ENCODE data around the gene C1RL.

C1RL gene, protein sequence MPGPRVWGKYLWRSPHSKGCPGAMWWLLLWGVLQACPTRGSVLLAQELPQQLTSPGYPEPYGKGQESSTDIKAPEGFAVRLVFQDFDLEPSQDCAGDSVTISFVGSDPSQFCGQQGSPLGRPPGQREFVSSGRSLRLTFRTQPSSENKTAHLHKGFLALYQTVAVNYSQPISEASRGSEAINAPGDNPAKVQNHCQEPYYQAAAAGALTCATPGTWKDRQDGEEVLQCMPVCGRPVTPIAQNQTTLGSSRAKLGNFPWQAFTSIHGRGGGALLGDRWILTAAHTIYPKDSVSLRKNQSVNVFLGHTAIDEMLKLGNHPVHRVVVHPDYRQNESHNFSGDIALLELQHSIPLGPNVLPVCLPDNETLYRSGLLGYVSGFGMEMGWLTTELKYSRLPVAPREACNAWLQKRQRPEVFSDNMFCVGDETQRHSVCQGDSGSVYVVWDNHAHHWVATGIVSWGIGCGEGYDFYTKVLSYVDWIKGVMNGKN

DNA sequence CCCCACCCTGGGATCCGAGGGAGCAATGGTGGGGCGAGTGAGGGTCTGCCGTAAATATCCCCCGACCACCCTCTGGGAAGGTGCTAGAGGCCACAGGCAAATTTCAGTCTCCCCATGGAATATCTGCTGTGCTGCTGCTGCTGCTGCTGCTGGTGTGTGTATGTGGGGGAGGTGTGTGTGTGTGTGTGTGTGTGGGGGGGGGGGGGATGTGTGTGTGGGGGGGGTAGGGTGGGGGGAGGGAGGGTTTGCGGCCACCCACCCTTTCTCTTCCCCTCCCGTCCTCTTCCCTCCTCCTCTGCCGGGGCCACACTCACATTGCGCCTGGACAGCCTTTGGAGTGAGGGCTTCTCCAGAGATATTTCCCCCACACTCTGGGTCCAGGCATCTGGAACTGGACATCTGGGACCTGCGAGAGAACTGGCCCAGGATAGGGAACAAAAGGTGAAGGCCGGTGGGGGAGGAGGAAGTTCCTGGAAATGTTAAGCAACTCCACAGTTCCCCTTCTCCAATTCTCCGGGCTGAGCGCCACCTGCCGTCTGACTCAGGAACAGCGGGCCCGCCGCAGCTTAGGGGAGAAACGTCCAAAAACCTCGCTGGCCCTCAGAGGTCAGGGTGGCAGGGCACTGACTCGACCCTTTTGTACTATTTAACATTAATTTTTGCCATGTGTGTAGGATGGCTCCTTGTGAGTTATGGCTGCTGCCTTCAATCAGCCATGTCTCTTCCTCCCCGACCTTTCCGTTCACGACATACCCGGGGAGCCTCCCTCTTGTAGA, at the start of gene C1RL:
Gene C1RL (minus strand): TSS at position 419 of the 776 bp plus-strand sequence. CDS start 34 bp downstream, at position 385.
- DNase-seq, result peak; percentile 76

DNA sequence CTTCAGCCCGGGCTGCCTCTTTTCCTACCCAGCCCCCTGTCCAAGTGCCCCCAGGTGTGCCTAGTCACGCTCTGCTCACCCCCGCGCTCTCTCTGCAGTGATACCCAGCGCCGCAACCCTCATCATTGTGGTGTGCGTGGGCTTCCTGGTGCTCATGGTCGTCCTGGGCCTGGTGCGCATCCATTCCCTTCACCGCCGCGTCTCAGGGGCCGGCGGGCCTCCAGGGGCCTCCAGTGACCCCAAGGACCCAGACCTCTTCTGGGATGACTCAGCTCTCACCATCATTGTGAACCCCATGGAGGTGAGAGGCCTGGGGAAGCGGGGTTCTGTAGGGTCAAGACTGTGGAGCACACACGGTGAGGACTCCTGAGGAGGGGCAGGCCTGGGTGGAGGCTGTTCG, 48.4 kb upstream of the C1RL start:
- no peak for DNase-seq

DNA sequence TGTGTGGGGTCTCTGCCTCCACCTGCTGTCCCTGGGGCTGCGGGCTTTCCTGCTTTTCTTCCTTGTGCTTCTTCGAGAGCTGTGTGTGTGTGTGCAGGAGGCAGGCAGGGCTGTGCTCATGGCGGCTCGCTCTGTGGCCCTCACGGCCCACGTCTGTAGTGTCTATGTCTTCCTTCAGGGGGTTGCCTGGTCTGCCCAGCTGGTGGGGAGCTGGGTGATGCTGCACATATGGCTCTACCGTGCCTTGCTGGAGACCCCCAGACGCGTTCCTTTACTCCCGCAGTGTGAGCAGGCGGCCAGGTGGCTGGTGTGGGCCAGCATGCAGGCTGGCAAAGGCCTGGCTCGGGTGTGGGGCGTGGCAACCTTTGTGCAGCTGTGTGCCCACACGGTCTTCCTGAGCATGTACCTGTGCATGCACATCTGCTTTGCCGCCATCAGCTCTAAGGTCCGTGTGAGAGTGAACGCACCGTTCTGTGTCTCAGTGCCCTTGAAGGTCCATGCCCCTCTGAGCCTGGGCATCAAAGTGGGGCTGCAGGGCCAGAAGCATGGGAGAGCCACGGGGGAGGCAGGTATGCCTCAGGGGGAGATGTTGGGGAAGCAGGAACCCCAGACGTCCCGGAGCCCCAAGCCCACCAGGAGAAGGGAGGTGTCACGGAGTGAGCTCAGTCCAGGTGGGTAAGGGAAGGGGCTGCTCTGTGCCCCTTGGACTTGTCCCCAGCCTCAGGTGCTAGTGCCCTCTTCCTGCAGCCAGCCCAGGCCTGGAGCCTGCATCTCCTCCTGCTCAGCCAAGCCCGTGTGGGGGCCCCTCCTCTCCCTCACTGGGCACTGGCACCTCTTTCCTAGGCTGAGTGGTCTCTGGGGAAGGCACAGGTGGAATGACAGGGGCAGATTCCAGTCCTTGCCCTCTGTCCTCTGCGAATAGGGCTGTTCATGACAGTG, 47.5 kb upstream of the C1RL start:
- DNase-seq, result no peak

DNA sequence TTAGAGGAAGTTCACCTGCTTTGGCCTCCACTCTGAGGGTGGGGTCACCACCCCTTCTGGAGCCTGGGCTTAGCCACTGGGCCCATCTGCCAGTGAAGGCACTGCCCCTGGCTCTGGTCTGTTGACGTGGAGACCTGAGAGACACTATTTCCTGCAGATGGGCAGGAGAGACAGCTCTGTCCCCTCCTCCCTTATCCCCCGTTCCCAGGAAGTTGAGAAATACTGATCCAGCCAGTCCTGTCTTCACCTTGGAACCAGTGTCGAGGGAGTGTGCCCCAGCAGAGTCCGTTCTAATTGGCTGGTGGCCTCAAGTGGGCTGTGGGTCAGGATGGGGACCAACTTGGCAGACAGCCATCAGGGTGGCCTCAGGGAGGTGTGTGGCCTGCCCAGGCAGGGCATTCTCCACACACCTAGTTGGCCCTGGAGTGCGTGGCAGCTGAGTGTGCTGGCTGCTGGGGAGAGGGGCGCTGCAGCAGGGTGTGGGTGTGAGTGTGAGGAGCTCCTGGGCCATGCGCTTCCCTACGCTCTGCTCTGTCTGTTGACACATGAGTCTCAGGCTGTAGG, 46.5 kb upstream of the C1RL start:
- DNase-seq, result no peak

DNA sequence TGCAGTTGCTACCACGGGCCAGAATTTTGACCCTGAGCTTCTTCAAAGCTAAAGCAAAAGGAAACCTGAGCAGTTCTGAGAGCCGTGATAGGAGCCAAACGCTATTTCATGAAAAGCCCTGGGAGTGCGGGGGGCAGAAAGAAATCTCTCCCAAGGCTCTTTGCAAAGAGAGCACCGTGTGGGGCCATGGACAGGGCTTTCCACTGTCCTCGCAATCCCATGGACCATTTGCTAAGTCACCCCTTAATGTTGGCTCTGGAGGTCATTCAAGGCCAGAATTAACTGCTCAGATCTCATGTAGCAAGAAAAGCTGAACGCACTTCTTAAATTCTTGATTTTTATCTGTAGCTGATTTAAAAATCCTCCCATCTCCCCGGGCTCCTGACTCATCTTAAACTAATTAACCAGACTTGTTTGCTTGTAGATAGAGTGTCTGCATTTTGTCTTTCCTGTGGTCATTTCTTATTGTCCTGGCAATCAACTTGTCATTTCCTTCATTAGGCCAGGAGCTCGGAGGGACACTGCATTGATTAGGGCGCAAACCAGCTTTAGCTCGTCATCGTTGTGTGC, 46.0 kb upstream of the C1RL start:
- no peak for DNase-seq

DNA sequence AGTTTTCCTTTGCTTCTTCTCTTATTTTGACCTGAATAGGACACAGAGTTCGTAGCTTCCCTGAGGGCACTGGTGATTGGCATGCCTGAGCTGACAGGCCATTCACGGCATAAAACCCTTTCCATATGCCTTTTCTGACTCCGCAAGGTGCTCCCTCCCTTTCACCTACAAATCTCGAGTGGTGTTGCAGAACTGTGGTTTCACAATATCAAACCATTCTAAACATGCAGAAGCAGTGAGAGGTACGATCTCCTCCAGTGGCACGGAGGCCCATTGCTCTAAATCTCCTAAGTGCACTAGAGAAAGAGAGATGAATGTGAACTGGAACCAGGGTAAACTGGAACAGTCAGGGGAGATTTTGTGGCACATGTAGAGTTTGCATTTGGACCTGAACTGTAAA, 45.0 kb upstream of the C1RL start:
- no peak for DNase-seq

DNA sequence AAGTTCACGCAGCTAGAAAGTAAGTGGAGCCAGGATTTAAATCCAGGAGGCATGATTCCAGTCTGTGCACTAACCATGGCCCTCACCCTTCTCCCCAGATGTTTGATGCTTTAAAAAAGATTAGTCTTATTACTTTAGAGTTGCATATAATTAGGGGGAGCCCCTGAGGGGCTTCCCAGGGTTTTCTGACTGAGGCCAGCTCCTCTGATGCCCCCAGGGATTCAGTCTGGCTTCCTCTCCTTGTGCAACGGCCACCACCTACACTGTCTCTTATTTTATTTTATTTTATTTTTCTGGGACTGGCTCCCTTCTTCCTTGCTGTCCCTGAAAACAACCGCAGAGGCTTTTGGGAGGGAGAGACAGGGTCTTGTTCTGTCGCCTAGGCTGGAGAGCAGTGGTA, 43.8 kb upstream of the C1RL start:
- DNase-seq, result no peak

DNA sequence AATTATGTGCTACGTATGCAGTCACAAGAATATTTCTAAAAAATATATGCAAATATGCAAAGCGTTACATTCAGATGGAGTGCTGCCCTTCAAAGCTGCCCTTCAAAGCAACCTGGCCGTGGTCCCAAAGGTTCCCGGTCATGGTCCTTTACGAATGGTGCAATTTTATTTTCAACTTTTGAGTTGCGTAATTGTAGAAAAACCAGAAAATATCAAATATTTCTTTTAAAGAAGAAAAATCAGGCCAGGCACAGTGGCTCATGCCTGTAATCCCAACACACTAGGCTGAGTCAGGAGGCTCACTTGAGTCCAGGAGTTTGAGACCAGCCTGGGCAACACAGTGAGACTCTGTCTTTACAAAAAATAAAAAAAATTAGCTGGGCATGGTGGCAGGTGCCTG, 42.5 kb upstream of the C1RL start:
- DNase-seq, result no peak

DNA sequence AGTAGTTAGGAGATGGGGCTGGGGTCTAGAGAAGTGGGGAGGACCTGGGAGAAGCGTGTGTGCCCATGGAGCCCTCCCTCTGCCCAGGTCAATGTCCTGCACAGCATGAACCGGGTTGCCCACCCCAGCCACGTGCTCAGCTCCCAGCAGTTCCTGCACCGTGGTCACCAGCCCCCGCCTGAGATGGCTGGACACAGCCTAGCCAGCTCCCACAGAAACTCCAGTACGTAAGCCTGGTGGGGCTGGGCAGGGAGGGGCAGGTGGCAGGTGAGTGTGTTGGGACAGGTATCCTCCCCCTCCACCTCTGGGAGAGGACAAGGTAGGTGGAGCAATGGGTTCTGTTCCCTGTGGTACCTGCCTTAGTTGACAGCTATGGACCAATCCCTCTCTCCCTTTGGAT, 41.8 kb upstream of the C1RL start:
- DNase-seq, result no peak

DNA sequence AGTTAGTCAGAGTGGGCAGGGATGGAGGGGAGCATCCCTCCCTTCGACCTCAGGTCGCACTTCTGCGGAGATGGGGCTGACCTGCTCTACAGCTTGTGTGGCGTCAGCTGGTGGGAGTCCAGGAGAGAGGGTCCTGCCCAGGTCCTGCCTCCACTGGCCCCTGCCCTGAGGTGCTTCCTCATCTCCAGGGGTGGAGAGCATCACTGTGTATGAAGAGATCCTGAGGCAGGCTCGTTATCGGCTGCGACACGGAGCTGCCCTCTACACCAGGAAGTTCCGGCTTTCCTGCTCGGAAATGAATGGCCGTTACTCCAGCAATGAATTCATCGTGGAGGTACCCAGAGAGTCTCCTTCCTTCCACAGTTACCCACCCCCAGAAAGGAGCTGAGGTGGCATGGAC, 41.3 kb upstream of the C1RL start:
- DNase-seq, result no peak

DNA sequence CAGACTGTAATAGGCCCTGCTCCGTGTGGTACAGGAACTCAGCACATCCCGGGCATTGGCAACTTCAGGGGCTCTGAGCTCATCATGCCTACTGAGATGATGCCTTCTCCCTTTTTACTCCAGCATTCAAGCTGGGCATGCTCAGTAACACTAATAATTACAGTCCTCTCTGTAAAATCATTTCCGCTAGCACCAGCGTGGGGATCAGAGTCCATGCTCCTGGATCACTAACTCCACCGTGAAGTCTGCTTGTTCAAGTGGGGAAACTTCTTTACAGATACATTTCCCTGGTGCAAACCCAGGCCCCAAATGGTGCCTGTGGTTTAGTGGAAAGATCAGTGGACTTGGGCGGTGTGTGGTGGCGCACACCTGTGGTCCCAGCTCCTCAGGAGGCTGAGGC, 37.9 kb upstream of the C1RL start:
- no peak for DNase-seq

DNA sequence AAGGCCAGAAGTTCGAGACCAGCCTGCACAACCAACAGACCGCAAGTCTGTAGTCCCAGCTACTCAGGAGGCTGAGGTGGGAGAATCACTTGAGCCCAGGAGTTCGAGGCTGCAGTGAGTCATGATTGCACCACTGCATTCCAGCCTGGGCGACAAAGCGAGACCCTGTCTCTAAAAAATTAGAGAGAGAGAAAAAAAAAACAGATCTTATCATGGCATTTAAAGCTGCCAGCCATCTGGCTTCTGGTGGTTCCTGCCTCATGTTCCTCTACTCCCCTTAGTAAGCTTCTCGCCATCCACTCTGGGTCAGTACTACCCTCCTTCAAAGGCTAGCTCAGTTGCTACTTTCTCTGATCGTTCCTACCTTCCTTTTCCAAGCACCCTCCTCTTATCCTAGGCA, 37.2 kb upstream of the C1RL start:
- DNase-seq, result no peak

DNA sequence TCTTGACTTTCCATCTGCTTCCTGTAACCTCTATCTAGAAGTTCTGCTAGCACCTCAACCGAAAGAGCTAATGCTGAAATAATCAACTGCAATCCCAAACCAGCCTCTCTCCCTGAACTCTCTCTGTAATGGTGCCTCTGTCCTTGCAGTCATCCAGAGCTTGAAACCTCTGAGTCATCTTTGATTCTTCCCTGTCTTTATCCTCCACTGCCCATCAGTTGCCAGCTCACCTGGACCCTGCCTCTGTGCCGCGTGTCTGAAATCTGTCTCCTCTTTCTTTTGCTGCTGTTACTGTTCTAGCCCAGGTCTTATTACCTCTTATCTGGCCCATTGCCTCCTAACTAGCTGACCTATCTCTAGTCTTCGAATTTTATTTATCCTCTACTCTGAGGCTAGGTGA, 36.7 kb upstream of the C1RL start:
- no peak for DNase-seq

DNA sequence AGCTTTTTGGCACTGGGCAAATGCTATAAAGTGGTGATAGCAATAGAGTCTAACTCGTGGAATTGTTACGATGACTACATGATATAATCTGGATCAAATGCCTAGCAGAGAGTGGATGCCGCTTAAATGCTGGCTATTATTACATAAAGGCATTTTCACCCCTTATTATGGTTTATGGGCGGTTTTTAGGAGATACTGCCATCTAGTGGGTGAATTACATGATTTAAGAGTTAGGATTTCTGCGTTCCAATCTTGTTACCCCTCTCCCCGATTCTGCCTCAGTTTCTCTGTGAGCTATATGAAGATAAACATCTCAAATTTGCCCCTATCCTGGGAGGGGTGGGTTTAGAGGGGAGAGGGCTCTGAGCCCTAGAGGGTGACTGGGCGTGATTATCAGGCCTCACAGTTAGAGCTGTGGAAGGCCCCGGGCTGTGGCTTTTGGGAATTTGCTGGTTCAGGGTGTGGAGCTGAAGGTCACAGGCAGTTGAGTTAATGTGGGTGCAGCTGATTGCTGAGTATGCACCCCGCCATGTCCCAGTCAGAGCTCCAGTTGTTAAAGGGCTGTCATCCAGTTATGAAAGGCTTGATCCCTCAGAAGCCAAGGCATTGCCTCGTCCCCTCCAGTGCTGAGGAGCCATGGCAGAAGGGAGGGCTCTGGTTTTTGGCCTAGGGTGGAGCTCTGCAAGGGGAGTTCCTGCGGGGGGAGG, 35.6 kb upstream of the C1RL start:
- DNase-seq, result peak; percentile 2

DNA sequence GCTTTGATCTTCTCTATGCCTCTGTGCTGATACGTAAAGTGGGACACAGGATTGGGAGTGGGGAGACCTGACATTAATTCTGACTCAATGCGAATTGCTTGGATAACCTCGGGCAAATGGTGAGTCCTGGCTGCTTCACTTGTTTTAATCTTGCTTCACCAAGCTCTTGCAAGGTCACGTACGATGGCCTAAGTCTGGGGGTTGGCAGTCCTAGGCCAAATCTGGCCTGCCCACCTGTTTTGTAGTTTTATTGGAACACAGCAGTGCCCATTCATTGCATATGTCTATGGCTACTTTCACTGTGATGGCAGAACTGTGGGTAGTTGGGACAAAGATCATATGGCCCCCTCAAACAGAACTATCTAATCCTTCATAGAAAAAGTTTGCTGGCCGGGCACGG, 34.5 kb upstream of the C1RL start:
- DNase-seq, result no peak

DNA sequence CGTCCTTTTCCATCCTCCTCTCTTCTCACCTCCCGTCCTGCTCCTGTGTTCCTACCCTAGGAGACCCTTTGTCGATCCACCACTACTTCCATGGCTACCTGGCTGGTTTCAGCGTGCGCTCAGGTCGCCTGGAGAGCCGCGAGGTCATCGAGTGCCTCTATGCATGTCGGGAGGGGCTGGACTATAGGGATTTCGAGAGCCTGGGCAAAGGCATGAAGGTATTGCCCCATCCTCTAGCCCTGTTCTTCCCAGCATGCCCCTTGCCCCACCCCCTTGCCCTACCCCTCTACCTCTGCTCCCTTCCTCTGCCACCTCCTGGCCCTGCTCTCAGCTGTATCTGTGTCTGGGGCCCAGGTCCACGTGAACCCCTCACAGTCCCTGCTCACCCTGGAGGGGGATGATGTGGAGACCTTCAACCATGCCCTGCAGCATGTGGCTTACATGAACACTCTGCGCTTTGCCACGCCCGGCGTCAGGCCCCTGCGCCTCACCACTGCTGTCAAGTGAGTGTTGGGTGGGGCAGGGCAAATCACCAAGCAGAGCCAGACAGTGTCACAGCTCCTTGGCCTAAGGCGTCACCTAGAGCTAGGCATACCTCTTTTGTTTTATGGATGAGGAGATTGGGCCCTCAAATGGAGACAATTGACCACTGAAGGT, 33.9 kb upstream of the C1RL start:
- no peak for DNase-seq

DNA sequence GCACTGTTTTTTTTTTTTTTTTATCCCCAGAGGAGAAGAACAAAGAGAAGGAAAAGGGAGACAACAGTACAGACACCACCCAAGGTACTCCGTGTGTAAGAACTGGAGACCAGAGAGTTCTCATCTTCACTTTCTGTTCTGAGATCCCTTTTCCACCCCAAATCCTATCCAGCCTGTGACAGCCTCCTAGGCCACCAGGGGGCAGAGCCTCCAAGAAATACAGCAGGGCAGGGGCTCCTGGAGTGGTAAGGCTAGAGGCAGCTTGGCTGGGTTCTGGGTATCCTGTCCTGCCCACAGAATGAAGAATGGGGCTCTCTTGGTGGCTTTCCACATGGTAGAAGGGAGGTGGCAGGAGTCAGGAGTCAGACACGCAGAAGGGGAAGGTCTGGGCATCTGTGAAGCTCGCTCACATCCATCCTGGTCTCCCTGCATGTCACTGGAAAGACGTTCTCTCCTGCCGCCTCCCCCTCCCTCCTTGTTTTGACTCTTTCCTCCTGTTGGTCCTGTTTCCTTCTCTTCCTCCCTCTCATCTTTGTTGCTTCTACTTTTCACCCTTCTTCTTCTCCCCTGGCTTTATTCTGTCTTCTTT, 33.1 kb upstream of the C1RL start:
- DNase-seq, result peak; percentile 60

DNA sequence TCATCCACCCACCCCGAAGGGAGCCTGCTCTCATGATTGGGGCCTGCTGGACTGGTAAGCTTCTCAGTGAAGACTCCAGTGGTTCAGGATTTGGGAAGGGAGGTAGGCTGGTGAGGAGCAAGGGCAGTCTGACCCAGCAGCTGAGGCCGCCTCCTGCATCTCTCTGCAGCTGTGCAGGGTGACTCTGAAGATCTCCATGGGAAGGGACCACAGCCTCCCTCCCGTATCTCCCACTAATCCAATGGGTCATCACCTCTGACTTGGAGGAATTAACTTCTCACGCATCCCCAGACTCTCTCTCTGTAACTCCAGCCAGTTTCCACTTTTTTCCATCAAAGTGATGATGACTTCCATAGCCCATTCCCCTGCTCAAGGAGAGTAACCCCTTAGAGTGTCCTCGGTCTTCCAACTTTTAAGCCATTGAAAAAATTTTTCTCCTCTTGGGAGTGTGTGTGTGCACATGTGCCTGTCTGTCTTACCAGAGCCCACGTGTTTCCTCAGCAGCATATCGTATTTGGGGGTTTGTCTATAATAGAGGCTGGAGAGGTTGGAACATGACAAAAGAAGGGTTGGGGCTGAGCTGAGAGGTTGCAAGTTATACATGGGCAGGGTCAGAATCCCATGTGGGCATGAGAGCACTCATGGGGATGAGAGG, 32.5 kb upstream of the C1RL start:
- no peak for DNase-seq

DNA sequence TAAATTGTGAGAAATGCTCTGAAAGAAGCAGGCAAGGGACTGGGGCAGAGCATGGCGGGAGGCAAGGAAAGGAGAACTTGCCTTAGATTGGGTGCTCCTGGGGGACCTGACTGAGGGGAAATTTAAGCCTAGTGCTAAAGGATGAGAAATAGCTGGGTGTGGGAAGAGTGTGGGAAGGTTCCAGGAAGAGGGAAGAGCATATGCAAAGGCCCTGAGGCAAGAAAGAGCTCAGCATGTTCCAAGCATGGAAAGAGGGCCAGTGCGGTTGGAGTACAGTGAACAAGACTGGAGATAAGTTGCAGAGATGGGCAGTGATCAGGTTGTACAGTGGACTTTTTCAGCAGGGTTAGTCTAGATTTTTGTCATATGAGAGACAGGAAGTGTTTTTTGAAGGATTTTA, 30.2 kb upstream of the C1RL start:
- DNase-seq, result no peak

DNA sequence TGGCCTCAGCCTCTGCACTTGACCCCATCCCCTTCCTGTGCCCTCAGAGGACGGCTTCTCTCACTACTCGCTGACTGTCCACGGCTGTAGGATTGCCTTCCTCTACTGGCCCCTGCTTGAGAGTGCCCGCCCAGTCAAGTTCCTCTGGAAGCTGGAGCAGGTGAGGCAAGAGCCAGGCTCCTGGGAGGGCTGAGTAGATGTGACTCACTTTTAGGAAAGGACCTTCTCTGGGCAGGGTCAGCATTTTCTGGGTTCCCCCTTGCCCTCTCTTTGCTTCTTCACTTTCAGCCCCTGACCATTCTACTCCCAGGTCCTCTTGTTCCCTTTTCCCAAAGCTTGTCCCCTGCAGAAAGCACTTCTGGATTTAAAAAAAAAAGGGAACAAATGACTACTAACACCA, 28.9 kb upstream of the C1RL start:
- DNase-seq, result no peak

Data from MV-4-11 (cell line).